ENCODE data around the gene ARID1B. TPM values are rescaled to one million over a fixed set of nuclear protein-coding genes. Genes with fewer than 3 reads are reported as not detected.
"Not testable (repeated sequence)": the region's sequence is repeated elsewhere in the genome, so short reads cannot be mapped to it uniquely, and the experiment has no call there.

Gene ARID1B
- total RNA-seq, 1 donor from 2014 or later: 93.8 TPM

DNA sequence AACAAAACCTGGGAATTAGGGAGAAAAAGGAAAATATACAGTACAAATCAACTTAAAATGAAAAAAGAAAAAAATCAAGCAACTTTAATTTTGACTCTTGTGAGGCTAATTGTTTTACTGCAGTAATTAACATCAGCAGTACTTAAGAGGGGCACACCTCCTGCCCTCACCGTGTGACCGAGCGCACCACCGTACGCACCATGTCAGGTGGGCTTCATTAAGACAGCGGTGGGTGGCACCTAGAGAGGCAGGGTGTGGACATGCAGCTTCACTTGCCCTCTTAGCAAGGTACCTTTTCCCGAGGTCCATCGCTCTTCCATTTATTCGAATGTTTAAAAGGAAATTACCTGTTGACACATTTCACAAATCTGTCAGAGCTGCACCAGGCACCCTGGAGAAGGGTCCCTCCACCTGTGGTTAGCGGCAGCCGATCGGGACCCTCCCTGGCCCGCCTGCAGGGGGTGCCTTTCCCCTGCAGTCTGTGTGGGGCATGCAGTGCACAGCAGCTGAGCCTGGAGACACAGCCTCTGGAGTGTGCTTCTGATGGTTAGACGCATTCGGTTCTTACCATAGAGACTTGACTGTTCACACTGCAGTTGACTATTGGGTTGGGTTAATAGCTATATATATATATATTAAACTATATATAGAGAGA lies 362.0 kb downstream of the ARID1B start:
- intact Hi-C loops (cut with micrococcal nuclease): no loop called here

DNA sequence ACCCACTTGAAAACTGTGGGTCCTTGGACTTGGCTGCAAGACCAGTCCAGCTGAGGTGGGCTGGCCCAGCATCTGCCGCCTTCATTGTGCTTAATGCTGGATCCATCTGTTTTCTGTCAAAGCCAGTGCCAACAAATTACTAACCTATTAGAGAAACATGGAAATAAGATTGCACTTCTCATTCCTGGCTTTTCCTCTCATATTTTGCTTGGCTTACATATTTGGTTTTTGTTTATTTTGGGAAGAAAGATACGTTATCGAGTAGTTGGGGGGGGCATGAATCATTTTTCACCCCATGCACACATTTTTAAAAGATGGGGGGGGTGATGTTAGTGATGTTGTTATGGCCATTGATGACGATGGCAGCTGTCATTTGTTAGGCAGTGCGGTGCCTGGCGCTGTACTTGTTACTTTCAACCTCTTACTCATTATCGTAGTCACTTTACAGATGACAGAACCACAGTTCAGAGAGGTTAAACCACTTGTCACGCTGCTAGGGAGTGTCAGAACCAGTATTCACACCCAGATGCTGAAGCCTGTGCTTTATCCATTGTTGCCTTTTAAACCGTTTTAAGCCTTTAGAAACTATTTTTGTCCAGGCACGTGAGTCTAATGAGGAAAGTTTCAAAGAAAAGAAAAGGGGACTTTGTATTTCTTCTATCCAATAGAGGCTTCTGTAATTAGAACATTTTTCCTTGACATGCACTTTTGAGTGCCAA lies 366.2 kb downstream of the ARID1B start:
- intact Hi-C loops (cut with micrococcal nuclease): loop anchor here (5.0 kb wide), 1 partner anchor 1999 kb away; no protein-coding TSS in a partner anchor

DNA sequence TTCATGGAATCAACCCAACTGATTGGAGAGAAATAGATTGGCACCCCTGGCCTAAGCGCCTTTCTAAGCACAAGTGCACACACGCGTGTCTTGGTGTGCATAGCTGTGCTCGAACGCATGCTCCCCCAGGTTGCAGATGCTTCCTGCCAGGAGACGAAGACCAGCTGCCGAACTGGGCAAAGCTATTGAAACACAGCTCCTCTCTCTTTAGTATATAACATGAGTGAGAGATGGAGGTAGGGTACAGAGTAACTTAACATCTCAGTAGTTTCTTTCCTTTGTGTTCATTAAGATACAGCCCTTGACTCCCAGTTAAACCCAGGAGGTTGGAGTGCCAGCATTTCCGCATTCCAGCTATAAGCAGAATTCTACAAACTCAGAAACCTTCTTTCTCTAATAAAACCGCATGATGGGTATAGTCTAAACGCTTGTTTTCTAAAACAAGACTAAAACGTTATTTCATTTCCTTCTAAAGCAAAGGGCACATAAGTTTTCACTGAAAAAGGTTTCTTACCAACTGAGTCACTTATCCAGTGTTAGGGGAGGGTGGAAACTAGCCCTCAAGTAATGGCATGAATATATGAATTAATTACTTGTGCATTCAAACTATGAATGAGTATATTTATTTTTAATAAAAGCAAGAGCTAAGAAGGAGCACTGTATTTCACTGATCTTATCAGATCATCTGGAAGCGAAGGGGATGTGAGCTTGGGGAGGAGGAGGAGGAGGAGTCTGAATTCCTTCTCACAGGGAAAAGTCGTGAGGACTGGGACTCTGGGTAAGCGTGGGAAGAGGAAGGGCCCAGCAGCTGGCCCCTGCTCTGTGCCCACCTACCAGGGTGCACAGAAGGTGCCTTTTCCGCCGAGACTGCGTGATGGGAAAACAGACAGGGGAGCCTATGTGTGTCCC lies 367.0 kb downstream of the ARID1B start:
- intact Hi-C loops (cut with micrococcal nuclease): loop anchor here (5.0 kb wide), 1 partner anchor 1998 kb away; no protein-coding TSS in a partner anchor

DNA sequence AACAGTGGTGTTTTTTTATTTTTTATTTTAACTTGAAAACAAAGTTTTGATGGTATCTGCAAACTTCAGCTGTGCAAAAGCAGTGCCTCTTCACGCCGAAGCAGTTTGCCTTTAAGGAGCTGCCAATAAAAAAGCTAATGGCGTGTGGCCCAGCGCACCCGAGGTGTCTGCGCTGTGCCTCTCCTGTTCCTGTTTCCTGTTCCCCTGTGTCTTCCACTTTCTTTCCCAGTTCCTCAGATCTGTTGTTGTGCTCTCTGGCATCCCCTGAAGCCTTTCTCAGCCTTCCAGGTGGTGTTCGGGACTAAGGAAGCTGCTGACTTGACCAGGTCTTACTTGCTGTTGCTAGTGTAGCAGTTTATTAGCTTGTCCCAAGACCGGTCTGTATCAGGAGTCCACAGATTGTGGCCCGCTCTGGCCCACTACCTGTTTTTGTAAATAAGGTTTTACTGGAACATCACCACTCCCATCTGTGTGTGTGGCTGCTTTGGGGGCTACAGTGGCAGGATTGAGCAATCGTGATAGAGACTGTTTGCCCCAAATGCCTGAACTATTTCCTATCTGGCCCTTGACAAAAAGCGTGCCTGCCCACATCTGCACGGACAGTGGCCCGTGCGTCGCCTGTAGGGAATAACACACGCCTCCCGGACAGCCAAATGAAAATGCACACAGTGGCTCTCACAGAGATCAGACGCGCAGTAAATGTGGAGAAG lies 367.8 kb downstream of the ARID1B start:
- intact Hi-C loops (cut with micrococcal nuclease): loop anchor here (5.0 kb wide), 1 partner anchor 1997 kb away; no protein-coding TSS in a partner anchor

DNA sequence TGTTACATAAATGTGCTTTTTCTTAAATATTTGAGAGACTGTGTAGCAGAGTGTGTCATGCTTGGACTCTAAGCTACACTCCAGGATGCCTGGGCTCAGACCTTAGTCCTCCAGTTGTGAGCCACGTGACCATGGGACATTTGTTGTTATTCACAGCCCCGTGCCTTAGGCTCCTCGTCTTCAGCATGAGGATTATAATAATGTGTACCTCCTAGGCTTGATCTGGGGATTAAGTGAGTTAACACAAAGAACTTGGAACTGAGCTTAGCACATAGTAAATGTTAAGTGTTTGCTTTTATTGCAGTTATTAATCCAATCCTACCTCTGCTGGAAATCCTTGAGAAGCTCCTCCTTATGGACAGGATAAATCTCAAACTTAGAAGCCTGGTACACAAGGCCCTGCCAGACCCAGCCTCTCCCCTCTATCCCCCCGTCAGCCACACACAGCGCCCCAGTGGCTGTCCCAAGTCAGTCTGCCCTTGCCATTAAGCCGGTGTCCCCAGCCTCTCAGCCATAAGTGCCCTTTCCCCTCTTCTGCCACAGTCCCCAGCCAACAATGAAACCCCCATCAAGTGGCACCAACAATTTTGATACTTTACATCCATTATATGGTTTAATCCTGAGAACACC lies 368.6 kb downstream of the ARID1B start:
- intact Hi-C loops (cut with micrococcal nuclease): no loop called here

DNA sequence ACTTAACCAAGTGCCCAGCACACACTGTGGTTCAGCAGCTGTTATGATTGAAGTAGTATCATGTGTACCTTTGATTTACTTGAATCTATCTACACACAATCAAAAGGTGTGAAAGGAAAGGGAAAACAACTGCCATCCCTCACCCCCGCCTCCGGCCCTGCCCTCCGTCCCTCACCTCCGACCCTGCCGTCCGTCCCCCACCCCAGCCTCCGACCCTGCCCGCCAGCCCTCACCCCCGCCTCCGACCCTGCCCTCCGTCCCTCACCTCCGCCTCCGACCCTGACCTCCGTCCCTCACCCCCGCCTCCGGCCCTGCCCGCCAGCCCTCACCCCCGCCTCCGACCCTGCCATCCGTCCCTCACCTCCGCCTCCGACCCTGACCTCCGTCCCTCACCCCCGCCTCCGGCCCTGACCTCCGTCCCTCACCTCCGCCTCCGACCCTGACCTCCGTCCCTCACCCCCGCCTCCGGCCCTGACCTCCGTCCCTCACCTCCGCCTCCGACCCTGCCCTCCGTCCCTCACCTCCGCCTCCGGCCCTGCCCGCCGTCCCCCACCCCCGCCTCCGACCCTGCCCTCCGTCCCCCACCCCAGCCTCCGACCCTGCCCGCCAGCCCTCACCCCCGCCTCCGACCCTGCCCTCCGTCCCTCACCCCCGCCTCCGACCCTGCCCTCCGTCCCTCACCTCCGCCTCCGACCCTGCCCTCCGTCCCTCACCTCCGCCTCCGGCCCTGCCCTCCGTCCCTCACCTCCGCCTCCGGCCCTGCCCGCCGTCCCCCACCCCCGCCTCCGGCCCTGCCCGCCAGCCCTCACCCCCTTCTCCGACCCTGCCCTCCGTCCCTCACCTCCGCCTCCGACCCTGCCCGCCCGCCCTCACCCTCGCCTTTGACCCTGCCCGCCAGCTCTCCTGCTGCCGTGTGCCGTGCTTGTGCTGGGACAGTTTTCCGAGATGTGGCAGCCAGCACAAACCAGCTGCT lies 370.2 kb downstream of the ARID1B start:
- intact Hi-C loops (cut with micrococcal nuclease): not testable (repeated sequence)

DNA sequence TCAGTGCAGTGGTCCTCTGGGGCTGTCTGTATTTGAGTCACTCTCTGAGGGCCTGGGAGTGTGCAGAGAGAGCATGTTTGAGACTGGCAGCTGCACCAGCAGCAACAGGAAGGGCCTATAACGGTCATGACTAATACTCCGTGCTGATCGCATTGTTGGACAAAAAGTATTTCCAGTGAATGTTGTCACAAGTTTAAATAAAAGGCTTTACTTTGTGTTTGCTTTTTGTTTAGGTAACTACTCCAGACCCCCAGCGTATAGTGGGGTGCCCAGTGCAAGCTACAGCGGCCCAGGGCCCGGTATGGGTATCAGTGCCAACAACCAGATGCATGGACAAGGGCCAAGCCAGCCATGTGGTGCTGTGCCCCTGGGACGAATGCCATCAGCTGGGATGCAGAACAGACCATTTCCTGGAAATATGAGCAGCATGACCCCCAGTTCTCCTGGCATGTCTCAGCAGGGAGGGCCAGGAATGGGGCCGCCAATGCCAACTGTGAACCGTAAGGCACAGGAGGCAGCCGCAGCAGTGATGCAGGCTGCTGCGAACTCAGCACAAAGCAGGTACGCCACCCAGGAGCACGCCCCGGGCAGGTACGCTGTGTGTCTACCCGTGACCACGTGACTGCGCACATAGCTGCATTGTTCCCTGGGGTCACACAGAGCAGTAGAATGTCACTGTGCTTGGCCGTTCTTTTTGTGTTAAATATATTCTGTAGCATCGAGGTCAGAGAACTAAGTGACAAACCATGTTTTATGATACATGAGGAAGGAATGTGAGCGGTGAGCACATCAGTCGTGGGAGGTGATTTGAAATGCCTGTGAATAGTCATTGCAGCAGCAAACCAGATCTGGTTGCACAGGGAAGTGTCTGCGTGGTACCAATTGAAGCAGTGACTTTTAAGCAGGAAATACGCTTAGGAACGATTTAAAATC lies 371.5 kb downstream of the ARID1B start:
- intact Hi-C loops (cut with micrococcal nuclease): no loop called here

DNA sequence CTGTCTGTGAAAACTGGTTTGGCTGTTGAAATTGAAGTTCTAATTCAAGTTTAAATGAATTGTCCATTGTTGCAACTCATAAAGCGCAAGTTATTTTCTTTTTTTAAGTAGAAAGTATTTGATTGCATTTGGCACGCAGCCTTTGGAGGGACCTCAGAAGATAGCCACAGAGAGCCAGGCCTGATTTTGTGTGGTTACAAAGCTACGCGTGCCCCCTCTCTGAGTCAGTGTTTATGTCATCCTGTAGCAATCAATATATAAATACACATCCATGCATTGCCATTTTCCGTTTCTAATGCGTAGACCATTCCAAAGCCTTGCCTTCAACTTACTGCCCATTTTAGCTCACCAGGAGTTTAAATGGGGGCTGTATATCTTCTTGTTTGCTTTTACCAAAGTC lies 372.9 kb downstream of the ARID1B start:
- intact Hi-C loops (cut with micrococcal nuclease): no loop called here

DNA sequence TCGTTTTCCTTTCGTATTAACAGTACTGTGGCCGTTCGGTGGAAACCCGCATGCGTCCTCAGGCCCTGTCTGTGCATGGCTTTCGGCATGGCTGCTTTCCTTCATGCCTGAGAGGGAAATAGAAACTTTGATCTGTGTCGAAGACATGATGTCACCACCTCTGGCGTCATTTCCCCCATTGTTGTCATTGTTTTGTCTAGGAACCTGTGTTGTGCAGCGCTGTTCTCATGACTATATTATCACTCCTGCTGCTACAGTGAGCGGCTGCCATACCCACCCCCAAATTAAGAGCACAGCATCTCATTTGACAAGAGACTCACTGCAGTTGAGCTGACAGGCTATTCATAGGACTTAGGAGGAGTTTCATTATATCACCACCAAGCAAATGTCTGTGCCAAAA lies 373.9 kb downstream of the ARID1B start:
- intact Hi-C loops (cut with micrococcal nuclease): no loop called here

DNA sequence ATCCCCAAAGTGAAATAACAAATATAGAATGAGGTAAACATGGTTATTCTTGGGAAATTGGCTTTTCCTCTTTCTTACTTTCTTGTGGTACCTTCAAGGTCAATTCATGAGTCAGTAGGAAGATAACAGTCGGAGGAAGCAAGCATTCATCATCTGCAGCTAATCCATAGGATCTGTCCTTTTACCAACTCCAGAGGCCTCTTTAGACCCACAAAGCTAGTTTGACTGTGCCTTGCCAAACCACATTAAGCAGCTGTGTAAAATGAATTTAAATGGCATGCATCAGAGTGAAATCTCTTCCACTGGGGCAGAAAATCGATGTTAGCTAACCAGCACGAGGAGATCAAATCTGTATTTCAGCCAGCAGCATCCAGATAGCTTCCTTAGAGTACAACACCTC lies 374.8 kb downstream of the ARID1B start:
- intact Hi-C loops (cut with micrococcal nuclease): no loop called here

DNA sequence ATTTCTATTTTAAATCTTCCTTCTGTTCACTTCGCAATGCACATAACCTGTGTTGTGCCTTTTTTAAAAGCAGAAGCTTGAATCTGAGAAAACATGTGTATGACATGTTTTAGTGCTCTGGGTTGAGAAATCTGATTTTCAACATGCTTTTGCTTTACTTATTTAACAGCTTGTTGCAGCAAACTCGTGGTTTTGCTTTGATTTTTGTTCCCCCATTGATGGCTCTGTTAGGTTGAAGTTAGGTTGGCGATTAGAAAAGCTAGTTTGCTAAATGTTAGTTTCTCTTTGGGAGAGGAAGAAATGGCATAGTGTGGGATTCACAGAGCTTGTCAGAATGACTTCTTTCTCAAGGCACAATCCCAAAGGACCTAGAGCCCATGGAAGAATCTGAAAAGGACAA lies 375.4 kb downstream of the ARID1B start:
- intact Hi-C loops (cut with micrococcal nuclease): no loop called here

DNA sequence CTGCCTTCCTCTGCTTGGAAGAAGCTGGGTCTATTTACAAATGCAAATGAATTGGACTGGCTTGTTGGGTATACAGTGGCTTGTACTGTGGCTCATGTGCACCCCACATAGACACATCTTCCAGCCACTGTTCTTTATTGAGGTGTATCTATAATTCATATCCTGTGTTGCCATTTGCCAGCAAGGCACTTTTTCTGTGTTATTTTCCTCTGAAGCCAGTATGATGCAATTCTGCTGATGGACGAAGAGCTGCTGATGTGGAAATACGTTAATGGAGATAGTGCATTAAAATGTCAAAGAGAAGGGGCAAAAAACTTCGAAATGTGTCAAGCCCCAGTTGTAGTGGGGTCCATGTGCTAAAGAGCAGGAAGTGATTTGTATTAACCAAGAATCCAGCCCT lies 378.6 kb downstream of the ARID1B start:
- intact Hi-C loops (cut with micrococcal nuclease): no loop called here

DNA sequence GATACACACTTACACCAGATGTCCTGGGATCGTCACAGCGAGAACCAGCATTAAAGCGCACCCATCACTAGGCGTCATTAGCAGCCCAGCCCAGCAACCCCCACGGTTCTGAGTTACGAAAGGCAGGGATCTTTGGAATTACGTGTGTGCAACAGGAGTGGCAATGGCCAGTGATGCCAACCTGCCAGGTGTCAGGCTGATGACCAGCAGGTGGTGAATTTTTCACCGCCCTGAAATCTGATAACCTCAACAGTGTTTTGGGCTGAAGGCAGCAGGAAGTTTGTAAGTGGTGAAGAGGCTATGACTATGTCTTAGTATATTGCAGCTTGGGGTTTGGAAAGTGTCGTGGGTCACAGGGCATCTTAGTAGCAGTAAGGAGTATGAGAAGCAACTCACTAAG lies 380.1 kb downstream of the ARID1B start:
- intact Hi-C loops (cut with micrococcal nuclease): no loop called here

DNA sequence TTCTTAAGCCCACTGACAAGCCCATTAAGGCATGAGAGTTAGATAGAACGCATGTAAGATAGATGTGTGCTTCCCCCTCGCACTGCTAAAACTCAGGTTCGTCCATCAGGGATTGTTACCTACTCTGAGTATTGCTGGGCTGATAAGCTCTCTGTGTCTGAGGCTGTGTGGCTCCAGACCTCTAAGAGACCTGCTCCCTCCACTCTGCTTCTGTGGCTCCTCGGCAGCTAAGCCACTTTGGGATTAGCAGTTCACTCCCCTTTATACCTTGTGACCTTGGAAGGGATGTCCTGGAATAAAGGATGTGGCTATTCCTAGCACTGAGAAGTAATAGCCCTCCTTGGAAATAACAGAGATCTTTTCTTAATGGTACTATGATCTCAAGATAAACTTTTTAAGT lies 381.3 kb downstream of the ARID1B start:
- intact Hi-C loops (cut with micrococcal nuclease): no loop called here

DNA sequence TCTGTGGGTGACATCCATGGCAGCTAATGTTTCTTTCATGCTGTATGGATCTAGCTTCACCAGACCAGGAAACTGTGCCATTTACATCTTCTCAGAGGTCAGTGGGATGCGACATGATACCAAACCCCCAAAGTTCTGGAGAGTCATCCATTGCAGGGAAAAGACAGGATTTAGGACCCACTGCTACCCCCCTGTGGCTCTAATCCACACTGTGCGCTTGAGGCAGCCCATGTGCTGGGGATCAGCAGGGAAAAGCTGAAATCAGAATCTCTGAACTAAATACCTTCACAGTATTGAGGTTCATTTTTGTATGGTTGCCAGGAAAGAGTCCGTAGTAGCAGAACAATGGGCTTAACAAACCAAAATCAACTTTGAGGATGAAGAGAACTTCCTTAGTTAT lies 381.7 kb downstream of the ARID1B start:
- intact Hi-C loops (cut with micrococcal nuclease): no loop called here

DNA sequence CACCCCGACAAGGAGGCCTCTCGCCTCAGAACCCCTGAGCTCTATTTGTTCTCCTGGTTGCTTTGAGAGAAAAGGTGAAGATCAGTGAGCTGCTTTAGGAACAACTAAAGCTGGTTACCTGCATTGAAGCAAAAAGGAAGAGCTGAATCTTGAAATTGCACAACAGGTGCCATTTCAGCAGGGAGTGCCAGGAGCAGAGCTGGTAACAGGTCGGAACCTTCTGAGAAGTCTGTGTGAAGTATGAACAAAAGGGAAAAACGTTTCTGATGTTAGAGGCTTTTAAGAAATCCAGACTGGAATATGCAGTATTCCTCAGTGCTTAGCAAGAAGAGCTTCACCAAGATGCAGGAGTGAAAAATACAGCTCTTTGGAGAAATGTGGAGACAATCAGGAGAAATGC lies 382.2 kb downstream of the ARID1B start:
- intact Hi-C loops (cut with micrococcal nuclease): no loop called here

DNA sequence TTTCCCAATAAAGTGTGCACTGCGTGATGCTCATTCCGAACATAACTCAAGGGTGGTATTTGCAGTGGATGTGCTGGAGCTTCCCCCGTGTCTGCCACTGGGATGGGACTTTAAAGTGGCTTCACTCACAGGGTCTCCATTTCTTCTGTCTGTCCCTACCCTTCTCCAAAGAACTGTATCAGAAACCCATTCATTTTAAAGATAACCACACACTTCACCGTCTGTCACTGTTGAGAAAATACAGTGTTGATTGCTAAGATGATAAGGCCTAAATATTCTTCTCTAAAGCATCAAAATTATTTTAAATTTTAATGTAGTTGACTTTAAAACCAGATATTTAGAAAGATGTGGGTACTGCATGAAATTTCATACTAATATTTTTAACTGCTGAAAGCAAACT lies 384.7 kb downstream of the ARID1B start:
- intact Hi-C loops (cut with micrococcal nuclease): no loop called here

DNA sequence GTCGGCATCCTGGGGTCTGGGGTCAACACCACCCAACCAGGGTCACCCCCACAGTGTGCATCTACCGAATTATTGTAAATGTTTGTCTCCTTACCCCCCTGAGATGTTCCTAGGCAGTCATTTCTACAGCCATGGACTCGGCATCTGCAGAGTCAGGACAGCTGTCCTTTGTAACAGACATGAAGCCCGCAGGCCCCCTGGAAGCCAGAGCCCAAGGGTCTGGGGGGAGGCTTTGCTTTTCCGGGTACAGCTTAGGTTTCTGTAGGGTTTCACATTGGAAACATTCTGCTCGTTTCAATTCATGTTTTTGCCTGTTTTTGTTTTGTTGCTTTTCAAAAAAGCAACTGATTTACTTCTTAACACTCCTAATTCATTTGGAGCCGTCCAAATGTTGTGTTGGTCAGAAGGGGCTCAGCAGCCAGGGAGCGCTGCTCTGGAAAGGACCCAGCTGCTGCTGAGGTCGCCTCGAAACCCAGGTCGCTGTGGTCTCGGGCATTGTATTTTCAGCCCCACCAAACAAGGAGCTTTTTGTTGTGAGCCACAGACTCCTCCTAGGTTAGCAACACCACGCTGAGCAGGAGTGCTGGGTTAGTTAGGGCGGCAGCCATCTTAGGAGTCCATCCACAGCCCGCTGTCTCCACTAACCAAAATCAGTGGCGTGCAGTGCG lies 385.7 kb downstream of the ARID1B start:
- intact Hi-C loops (cut with micrococcal nuclease): no loop called here

Measured in T-helper 1 cell treated with Interleukin-12 subunit alpha and Interleukin-12 subunit beta and Interleukin-4 antibody, amounts not matched to agents 30 ng/mL and 1 ng/mL, for 36 hours (primary cell).